GM12874 (cell line): ENCODE data around the gene DAAM1.

Source experiments
- CTCF ChIP-seq: IDR thresholded peaks from 2 replicates; pipeline ENCODE4 v1.5.1; 2011; ENCODE audit warnings: low read depth, mild to moderate bottlenecking, control low read depth, low read length, moderate library complexity; ENCODE audit not compliant: insufficient read depth

Gene DAAM1

GRCh38 chr14:59283361-59283760 lies 94.9 kb downstream of the DAAM1 start:
- TF ChIP-seq CTCF = no peak

GRCh38 chr14:59284059-59284458 lies 95.6 kb downstream of the DAAM1 start:
- TF ChIP-seq CTCF = no peak

- TF ChIP-seq CTCF = no peak
These were observed 103.6 kb downstream of the DAAM1 start for GRCh38 chr14:59292028-59292427.

- TF ChIP-seq CTCF = no peak
These were observed 104.6 kb downstream of the DAAM1 start for GRCh38 chr14:59292921-59293534.

GRCh38 chr14:59293935-59294661 lies 105.6 kb downstream of the DAAM1 start:
- no peak for TF ChIP-seq CTCF

- no peak for TF ChIP-seq CTCF
These were observed 106.2 kb downstream of the DAAM1 start for GRCh38 chr14:59294662-59294992.

- no peak for TF ChIP-seq CTCF
These were observed 107.5 kb downstream of the DAAM1 start for GRCh38 chr14:59295951-59296350.
